Liver (tissue), 9 donors: ENCODE measurements around the gene IL12RB2. TPM values are rescaled to one million over a fixed set of nuclear protein-coding genes. Genes with fewer than 3 reads are reported as not detected.

Experiments
- DNase-seq: peaks from one replicate; pipeline ENCODE4 v3.0.0-alpha.2; 2017; ENCODE audit warnings: low spot score
- H3K27ac ChIP-seq, 2 donors: one replicate each; pipeline ENCODE4 v1.7.0; 2013; ENCODE audit warnings: inconsistent platforms in 2 of 2, low read length in 2 of 2, control low read depth in 1 of 2, low read depth in 1 of 2, mild to moderate bottlenecking in 1 of 2
- H3K27me3 ChIP-seq, 4 donors: one replicate each; pipeline versions ENCODE4 v1.6.1 to v1.7.0; 2013; ENCODE audit warnings: low read length in 3 of 4, inconsistent platforms in 1 of 4, mild to moderate bottlenecking in 1 of 4, moderate library complexity in 1 of 4; ENCODE audit not compliant: control insufficient read depth in 4 of 4, insufficient read depth in 4 of 4
- H3K36me3 ChIP-seq, 4 donors: one replicate each; pipeline versions ENCODE4 v1.6.1 to v1.7.0; 2013; ENCODE audit warnings: low read length in 3 of 4, mild to moderate bottlenecking in 3 of 4, low read depth in 1 of 4, moderate library complexity in 1 of 4; ENCODE audit not compliant: control insufficient read depth in 4 of 4, insufficient read depth in 3 of 4
- H3K4me1 ChIP-seq, 4 donors: one replicate each; pipeline versions ENCODE4 v1.6.1 to v1.7.0; 2013; ENCODE audit warnings: low read length in 3 of 4, mild to moderate bottlenecking in 3 of 4, moderate library complexity in 1 of 4; ENCODE audit not compliant: control insufficient read depth in 4 of 4, insufficient read depth in 4 of 4
- H3K4me3 ChIP-seq, 3 donors: one replicate each; pipeline versions ENCODE4 v1.6.1 to v1.7.0; 2013; ENCODE audit warnings: low read length in 3 of 3, control low read depth in 1 of 3, low read depth in 1 of 3, mild to moderate bottlenecking in 1 of 3
- H3K9ac ChIP-seq, 2 donors: one replicate each; pipeline ENCODE4 v1.7.0; 2013; ENCODE audit warnings: low read length in 2 of 2, mild to moderate bottlenecking in 2 of 2, moderate library complexity in 2 of 2, control low read depth in 1 of 2, low read depth in 1 of 2
- H3K9me3 ChIP-seq, 4 donors: one replicate each; pipeline versions ENCODE4 v1.6.1 to v1.7.0; 2013; ENCODE audit warnings: low read length in 3 of 4; ENCODE audit not compliant: control insufficient read depth in 4 of 4
- EGR1 ChIP-seq, 2 donors: IDR thresholded peaks; 2 replicates each; pipeline ENCODE4 v1.6.1; 2016 to 2018; ENCODE audit warnings: antibody characterized with exemption in 2 of 2, low read depth in 2 of 2
- FOXA1 ChIP-seq: IDR thresholded peaks from 2 replicates; pipeline ENCODE4 v1.6.1; 2016; ENCODE audit warnings: antibody characterized with exemption
- FOXA2 ChIP-seq: IDR thresholded peaks from 2 replicates; pipeline ENCODE4 v1.6.1; 2016; ENCODE audit warnings: antibody characterized with exemption
- GABPA ChIP-seq, 2 donors: IDR thresholded peaks in 1 of 2; conservative IDR thresholded peaks in 1 of 2; 2 replicates each; pipeline ENCODE4 v1.6.1; 2016; ENCODE audit warnings: antibody characterized with exemption in 2 of 2, mild to moderate bottlenecking in 1 of 2, moderate library complexity in 1 of 2
- HNF4A ChIP-seq, 2 donors: conservative IDR thresholded peaks; 2 replicates each; pipeline ENCODE4 v1.6.1; 2016; ENCODE audit warnings: antibody characterized with exemption in 2 of 2, mild to moderate bottlenecking in 2 of 2
- HNF4G ChIP-seq: IDR thresholded peaks from 2 replicates; pipeline ENCODE4 v1.6.1; 2016; ENCODE audit warnings: antibody characterized with exemption
- JUND ChIP-seq, 2 donors: IDR thresholded peaks; 2 replicates each; pipeline ENCODE4 v1.6.1; 2016; ENCODE audit warnings: antibody characterized with exemption in 2 of 2
- NR2F2 ChIP-seq: IDR thresholded peaks from 2 replicates; pipeline ENCODE4 v1.6.1; 2016; ENCODE audit warnings: antibody characterized with exemption
- RAD21 ChIP-seq, 2 donors: IDR thresholded peaks; 2 replicates each; pipeline ENCODE4 v1.6.1; 2016; ENCODE audit warnings: antibody characterized with exemption in 2 of 2, mild to moderate bottlenecking in 2 of 2
- RXRA ChIP-seq, 2 donors: IDR thresholded peaks; 2 replicates each; pipeline ENCODE4 v1.6.1; 2017 to 2018; ENCODE audit warnings: antibody characterized with exemption in 2 of 2, mild to moderate bottlenecking in 1 of 2
- SP1 ChIP-seq: IDR thresholded peaks from 2 replicates; pipeline ENCODE4 v1.6.1; 2018; ENCODE audit warnings: antibody characterized with exemption, mild to moderate bottlenecking
- TAF1 ChIP-seq: conservative IDR thresholded peaks from 2 replicates; pipeline ENCODE4 v1.6.1; 2016; ENCODE audit warnings: antibody characterized with exemption, mild to moderate bottlenecking
- YY1 ChIP-seq: IDR thresholded peaks from 2 replicates; pipeline ENCODE4 v1.6.1; 2016; ENCODE audit warnings: antibody characterized with exemption, mild to moderate bottlenecking
- WGBS: extraction: QIAGEN DNeasy Blood & Tissue Kit; methylation state at CpG from one replicate; pipeline ENCODE4 v1.1.7; 2013; 5-methylcytosine and 5-hydroxymethylcytosine counted together
- polyA plus RNA-seq, 2 donors: library from polyadenylated mRNA; stranded (reverse) in 1 of 2; unstranded in 1 of 2; fragments of 200-250 nt in 1 of 2; fragments of >200 nt in 1 of 2; fragmentation: Nextera tagmentation in 1 of 2; extraction: Ambion mirVana in 1 of 2; gene quantifications; one replicate each; pipeline versions ENCODE4 v1.2.1 to v1.2.3, GENCODE V29; 2013 to 2015
- total RNA-seq, 2 donors: library from RNA; depleted of rRNA; stranded (reverse); fragments of >200 nt; gene quantifications; one replicate each; pipeline ENCODE4 v1.2.3, GENCODE V29; 2014
- TF ChIP-seq, protein P1 (sequence below): fragments of 150-350 bp; IDR thresholded peaks from 2 replicates; pipeline ENCODE4 v1.5.1; 2017; ENCODE audit warnings: improper control_type of control experiment, low read depth, low read length; ENCODE audit not compliant: missing input control
- TF ChIP-seq, protein P2 (sequence below): IDR thresholded peaks from 2 replicates; pipeline ENCODE4 v1.6.1; 2016; ENCODE audit warnings: antibody characterized with exemption, mild to moderate bottlenecking
- TF ChIP-seq, protein P3 (sequence below): IDR thresholded peaks from 2 replicates; pipeline ENCODE4 v1.6.1; 2016; ENCODE audit warnings: antibody characterized with exemption
- TF ChIP-seq, protein P4 (sequence below): IDR thresholded peaks from 2 replicates; pipeline ENCODE4 v1.6.1; 2016; ENCODE audit warnings: antibody characterized with exemption
- TF ChIP-seq, protein P5 (sequence below): IDR thresholded peaks from 2 replicates; pipeline ENCODE4 v1.6.1; 2016; ENCODE audit warnings: antibody characterized with exemption
- donor health status: healthy.
- donor health status: healthy.
- donor health status: healthy.
- donor health status: healthy.
- donor health status: healthy.

The IL12RB2 gene
- total and polyA plus RNA-seq, 4 donors: 0.06 to 1.3 (median 0.58) TPM

DNA sequence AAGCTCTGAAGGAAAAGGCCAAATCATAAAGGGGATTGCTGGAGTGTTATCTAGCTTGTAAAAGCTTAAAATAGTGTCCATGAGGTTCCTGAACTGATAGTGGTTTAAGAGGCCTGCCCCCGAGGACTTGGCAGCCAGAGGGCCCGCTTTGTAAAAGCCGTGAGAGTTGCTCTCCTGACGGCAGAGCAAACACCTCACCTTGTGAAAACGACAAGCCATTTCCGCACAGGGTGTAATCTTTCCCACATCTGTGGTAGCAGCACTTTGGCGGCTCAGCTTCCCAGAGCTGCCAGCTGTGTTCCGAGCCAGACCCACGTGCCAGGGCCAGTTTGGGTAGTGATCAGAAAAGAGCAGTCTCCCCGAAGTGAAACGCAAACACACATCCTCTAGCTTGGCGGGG is 85.6 kb downstream of the IL12RB2 start:
- no peak for DNase-seq
- Histone ChIP-seq H3K4me1 (no peaks in the 10 kb centered on the region), H3K27ac (no peak overlapping the region), H3K36me3 (peaks cover 0 to 33% (median 16%) of the 10 kb centered on the region in 4 donors), H3K9me3 (no peaks in the 10 kb centered on the region), H3K9ac (no peak overlapping the region), H3K27me3 (no peaks in the 10 kb centered on the region), H3K4me3 (no peak overlapping the region)
- WGBS: 76% methylated on average over 12 of the region's 12 CpGs
- TF ChIP-seq RXRA (IDR thresholded peaks at IDR 0.05) (no peak), JUND (IDR thresholded peaks at IDR 0.05) (no peak), TAF1 (no peak), SP1 (no peak), NR2F2 (no peak), RAD21 (IDR thresholded peaks at IDR 0.05) (no peak), FOXA1 (no peak), GABPA (IDR thresholded peaks at IDR 0.05 in 1 of 2, conservative IDR thresholded peaks at IDR 0.05 in 1 of 2) (no peak), FOXA2 (no peak), YY1 (no peak)
- TF ChIP-seq, protein P1, sequence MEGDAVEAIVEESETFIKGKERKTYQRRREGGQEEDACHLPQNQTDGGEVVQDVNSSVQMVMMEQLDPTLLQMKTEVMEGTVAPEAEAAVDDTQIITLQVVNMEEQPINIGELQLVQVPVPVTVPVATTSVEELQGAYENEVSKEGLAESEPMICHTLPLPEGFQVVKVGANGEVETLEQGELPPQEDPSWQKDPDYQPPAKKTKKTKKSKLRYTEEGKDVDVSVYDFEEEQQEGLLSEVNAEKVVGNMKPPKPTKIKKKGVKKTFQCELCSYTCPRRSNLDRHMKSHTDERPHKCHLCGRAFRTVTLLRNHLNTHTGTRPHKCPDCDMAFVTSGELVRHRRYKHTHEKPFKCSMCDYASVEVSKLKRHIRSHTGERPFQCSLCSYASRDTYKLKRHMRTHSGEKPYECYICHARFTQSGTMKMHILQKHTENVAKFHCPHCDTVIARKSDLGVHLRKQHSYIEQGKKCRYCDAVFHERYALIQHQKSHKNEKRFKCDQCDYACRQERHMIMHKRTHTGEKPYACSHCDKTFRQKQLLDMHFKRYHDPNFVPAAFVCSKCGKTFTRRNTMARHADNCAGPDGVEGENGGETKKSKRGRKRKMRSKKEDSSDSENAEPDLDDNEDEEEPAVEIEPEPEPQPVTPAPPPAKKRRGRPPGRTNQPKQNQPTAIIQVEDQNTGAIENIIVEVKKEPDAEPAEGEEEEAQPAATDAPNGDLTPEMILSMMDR: no peak
- TF ChIP-seq, protein P2, sequence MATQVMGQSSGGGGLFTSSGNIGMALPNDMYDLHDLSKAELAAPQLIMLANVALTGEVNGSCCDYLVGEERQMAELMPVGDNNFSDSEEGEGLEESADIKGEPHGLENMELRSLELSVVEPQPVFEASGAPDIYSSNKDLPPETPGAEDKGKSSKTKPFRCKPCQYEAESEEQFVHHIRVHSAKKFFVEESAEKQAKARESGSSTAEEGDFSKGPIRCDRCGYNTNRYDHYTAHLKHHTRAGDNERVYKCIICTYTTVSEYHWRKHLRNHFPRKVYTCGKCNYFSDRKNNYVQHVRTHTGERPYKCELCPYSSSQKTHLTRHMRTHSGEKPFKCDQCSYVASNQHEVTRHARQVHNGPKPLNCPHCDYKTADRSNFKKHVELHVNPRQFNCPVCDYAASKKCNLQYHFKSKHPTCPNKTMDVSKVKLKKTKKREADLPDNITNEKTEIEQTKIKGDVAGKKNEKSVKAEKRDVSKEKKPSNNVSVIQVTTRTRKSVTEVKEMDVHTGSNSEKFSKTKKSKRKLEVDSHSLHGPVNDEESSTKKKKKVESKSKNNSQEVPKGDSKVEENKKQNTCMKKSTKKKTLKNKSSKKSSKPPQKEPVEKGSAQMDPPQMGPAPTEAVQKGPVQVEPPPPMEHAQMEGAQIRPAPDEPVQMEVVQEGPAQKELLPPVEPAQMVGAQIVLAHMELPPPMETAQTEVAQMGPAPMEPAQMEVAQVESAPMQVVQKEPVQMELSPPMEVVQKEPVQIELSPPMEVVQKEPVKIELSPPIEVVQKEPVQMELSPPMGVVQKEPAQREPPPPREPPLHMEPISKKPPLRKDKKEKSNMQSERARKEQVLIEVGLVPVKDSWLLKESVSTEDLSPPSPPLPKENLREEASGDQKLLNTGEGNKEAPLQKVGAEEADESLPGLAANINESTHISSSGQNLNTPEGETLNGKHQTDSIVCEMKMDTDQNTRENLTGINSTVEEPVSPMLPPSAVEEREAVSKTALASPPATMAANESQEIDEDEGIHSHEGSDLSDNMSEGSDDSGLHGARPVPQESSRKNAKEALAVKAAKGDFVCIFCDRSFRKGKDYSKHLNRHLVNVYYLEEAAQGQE: no peak
- TF ChIP-seq, protein P3, sequence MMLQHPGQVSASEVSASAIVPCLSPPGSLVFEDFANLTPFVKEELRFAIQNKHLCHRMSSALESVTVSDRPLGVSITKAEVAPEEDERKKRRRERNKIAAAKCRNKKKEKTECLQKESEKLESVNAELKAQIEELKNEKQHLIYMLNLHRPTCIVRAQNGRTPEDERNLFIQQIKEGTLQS: no peak
- TF ChIP-seq, protein P4, sequence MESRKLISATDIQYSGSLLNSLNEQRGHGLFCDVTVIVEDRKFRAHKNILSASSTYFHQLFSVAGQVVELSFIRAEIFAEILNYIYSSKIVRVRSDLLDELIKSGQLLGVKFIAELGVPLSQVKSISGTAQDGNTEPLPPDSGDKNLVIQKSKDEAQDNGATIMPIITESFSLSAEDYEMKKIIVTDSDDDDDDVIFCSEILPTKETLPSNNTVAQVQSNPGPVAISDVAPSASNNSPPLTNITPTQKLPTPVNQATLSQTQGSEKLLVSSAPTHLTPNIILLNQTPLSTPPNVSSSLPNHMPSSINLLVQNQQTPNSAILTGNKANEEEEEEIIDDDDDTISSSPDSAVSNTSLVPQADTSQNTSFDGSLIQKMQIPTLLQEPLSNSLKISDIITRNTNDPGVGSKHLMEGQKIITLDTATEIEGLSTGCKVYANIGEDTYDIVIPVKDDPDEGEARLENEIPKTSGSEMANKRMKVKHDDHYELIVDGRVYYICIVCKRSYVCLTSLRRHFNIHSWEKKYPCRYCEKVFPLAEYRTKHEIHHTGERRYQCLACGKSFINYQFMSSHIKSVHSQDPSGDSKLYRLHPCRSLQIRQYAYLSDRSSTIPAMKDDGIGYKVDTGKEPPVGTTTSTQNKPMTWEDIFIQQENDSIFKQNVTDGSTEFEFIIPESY: no peak

DNA sequence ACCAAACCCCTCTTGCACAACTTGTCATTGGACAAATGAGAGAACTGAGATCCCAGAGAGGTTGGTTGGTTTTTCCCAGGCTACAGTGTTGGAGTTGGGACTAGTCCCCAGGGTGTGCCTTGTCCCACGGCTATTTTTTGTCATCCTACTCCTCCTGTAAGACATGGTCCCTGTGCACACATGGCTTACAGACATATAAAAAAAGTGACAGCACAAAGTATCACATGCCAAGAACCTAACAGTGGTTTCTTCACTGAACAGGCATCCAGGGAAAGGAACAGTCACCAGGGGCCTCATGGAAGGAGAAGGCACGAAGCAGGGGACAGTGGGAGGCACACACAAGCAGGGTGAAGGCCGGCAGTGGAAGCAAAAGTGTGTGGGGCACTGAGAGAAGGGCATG is 86.1 kb downstream of the IL12RB2 start:
- no peak overlapping the region for H3K9ac ChIP-seq
- no peaks in the 10 kb centered on the region for H3K27me3 ChIP-seq
- H3K36me3 ChIP-seq: peaks cover 0 to 33% (median 16%) of the 10 kb centered on the region in 4 donors
- no peaks in the 10 kb centered on the region for H3K9me3 ChIP-seq
- no peak for DNase-seq
- 91% methylated on average over 3 of the region's 3 CpGs for WGBS
- H3K27ac ChIP-seq: no peak overlapping the region
- no peak overlapping the region for H3K4me3 ChIP-seq
- no peaks in the 10 kb centered on the region for H3K4me1 ChIP-seq
- TF ChIP-seq, protein P1: no peak
- TF ChIP-seq RAD21 (IDR thresholded peaks at IDR 0.05) (no peak), JUND (IDR thresholded peaks at IDR 0.05) (no peak), NR2F2 (no peak), SP1 (no peak), TAF1 (no peak), EGR1 (IDR thresholded peaks at IDR 0.05; ENCODE audit: low read depth in 2 of 2) (no peak), HNF4A (conservative IDR thresholded peaks at IDR 0.05) (no peak), RXRA (IDR thresholded peaks at IDR 0.05) (no peak), FOXA1 (no peak), FOXA2 (no peak), YY1 (no peak), HNF4G (no peak), GABPA (IDR thresholded peaks at IDR 0.05 in 1 of 2, conservative IDR thresholded peaks at IDR 0.05 in 1 of 2) (no peak)
- TF ChIP-seq, protein P5, sequence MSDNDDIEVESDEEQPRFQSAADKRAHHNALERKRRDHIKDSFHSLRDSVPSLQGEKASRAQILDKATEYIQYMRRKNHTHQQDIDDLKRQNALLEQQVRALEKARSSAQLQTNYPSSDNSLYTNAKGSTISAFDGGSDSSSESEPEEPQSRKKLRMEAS: no peak
- TF ChIP-seq, protein P4: no peak
- TF ChIP-seq, protein P3: no peak
